GM23338 (cell line): ENCODE results near the gene EFCAB12. TPM values are rescaled to one million over a fixed set of nuclear protein-coding genes. Genes with fewer than 3 reads are reported as not detected.

ENCODE experiments used
- ATAC-seq: fragments of 200-7000 bp; cut with Tn5 transposase; 3 replicates; pipeline ENCODE4 v1.9.1; 2020
- DNase-seq: peaks from one replicate; pipeline ENCODE4 v3.0.0-alpha.2; 2015; ENCODE audit warnings: low spot score
- H2AFZ ChIP-seq: fragments of 200-600 bp; sonication (generic); 2 replicates; pipeline ENCODE4 v1.8.0; 2016; ENCODE audit warnings: antibody characterized with exemption, mild to moderate bottlenecking, moderate library complexity
- H3F3A ChIP-seq: fragments of 200-600 bp; sonication (generic); replicated peaks from 2 replicates; pipeline ENCODE4 v1.8.0; 2017; ENCODE audit warnings: antibody characterized with exemption, mixed run types, low read depth
- H3K27ac ChIP-seq: fragments of 200-600 bp; sonication (generic); 2 replicates; pipeline ENCODE4 v1.6.1; 2016; ENCODE audit warnings: low read depth
- H3K27me3 ChIP-seq: fragments of 200-600 bp; sonication (generic); 2 replicates; pipeline ENCODE4 v1.8.0; 2016; ENCODE audit warnings: mild to moderate bottlenecking, mixed run types, moderate library complexity; ENCODE audit not compliant: insufficient read depth
- H3K36me3 ChIP-seq: fragments of 200-600 bp; sonication (generic); 2 replicates; pipeline ENCODE4 v1.8.0; 2016; ENCODE audit warnings: mild to moderate bottlenecking; ENCODE audit not compliant: insufficient read depth
- H3K4me1 ChIP-seq: fragments of 200-600 bp; sonication (generic); 2 replicates; pipeline ENCODE4 v1.8.0; 2016; ENCODE audit warnings: mild to moderate bottlenecking, moderate library complexity; ENCODE audit not compliant: insufficient read depth
- H3K4me2 ChIP-seq: fragments of 200-600 bp; sonication (generic); 2 replicates; pipeline ENCODE4 v1.7.1; 2017; ENCODE audit warnings: mixed run types
- H3K4me3 ChIP-seq: fragments of 200-600 bp; sonication (generic); 2 replicates; pipeline ENCODE4 v1.6.1; 2016; ENCODE audit warnings: mixed run types
- H3K79me2 ChIP-seq: fragments of 200-600 bp; sonication (generic); replicated peaks from 2 replicates; pipeline ENCODE4 v1.8.0; 2017; ENCODE audit warnings: mild to moderate bottlenecking; ENCODE audit not compliant: insufficient read depth
- H3K9me2 ChIP-seq: fragments of 200-600 bp; sonication (generic); 2 replicates; pipeline ENCODE4 v1.8.0; 2017; ENCODE audit not compliant: insufficient read depth
- H4K20me1 ChIP-seq: fragments of 200-600 bp; sonication (generic); replicated peaks from 2 replicates; pipeline ENCODE4 v1.8.0; 2017; ENCODE audit warnings: mild to moderate bottlenecking; ENCODE audit not compliant: insufficient read depth
- H3K27ac Mint-ChIP-seq: 2 replicates; pipeline ENCODE4 v1.8.0; 2020; ENCODE audit warnings: inconsistent platforms, mild to moderate bottlenecking, moderate library complexity, mixed read lengths
- H3K27me3 Mint-ChIP-seq: 3 replicates; pipeline ENCODE4 v1.8.0; 2022; ENCODE audit warnings: low read depth, mild to moderate bottlenecking, moderate library complexity, mixed read lengths, inconsistent platforms; ENCODE audit not compliant: insufficient read depth, poor library complexity
- H3K36me3 Mint-ChIP-seq: 3 replicates; pipeline ENCODE4 v1.8.0; 2021; ENCODE audit warnings: low read depth, mild to moderate bottlenecking, inconsistent platforms, moderate library complexity, mixed read lengths
- H3K4me1 Mint-ChIP-seq: 3 replicates; pipeline ENCODE4 v1.8.0; 2020; ENCODE audit warnings: mild to moderate bottlenecking, inconsistent platforms, mixed read lengths
- H3K4me3 Mint-ChIP-seq: 3 replicates; pipeline ENCODE4 v1.8.0; 2021; ENCODE audit warnings: moderate library complexity, mild to moderate bottlenecking, inconsistent platforms, mixed read lengths
- H3K9me3 Mint-ChIP-seq: 3 replicates; pipeline ENCODE4 v1.8.0; 2020; ENCODE audit warnings: moderate library complexity, mild to moderate bottlenecking, inconsistent platforms, mixed read lengths
- CREB1 ChIP-seq: fragments of 250-450 bp; sonication (Bioruptor Pico); IDR thresholded peaks from 2 replicates; pipeline ENCODE4 v1.5.0; 2020; ENCODE audit warnings: low read depth, mild to moderate bottlenecking, moderate library complexity
- EZH2 ChIP-seq: fragments of 200-600 bp; sonication (generic); IDR thresholded peaks from one replicate; pipeline ENCODE4 v1.8.0; 2017; ENCODE audit warnings: antibody characterized with exemption, mild to moderate bottlenecking, low read depth; ENCODE audit not compliant: unreplicated experiment
- EZH2phosphoT487 ChIP-seq: fragments of 200-600 bp; sonication (generic); IDR thresholded peaks from one replicate; pipeline ENCODE4 v1.8.1; 2018; ENCODE audit warnings: antibody characterized with exemption; ENCODE audit not compliant: unreplicated experiment
- JUNB ChIP-seq: IDR thresholded peaks from one replicate; pipeline ENCODE4 v1.6.1; 2016; ENCODE audit warnings: antibody characterized with exemption; ENCODE audit not compliant: unreplicated experiment
- NANOG ChIP-seq: IDR thresholded peaks from 2 replicates; pipeline ENCODE4 v1.6.1; 2016; ENCODE audit warnings: antibody characterized with exemption, borderline replicate concordance
- POLR2AphosphoS5 ChIP-seq: IDR thresholded peaks from 2 replicates; pipeline ENCODE4 v1.6.1; 2016; ENCODE audit warnings: antibody characterized with exemption, low read depth
- STAT1 ChIP-seq: IDR thresholded peaks from one replicate; pipeline ENCODE4 v1.6.1; 2016; ENCODE audit warnings: antibody characterized with exemption; ENCODE audit not compliant: unreplicated experiment
- ZNF114 ChIP-seq: fragments of 250-450 bp; sonication (Bioruptor Pico); IDR thresholded peaks from 2 replicates; pipeline ENCODE4 v1.5.0; 2020; ENCODE audit warnings: mild to moderate bottlenecking, moderate library complexity
- ZNF331 ChIP-seq: fragments of 250-450 bp; sonication (Bioruptor Pico); IDR thresholded peaks from 2 replicates; pipeline ENCODE4 v1.5.0; 2020; ENCODE audit warnings: low read depth, mild to moderate bottlenecking, moderate library complexity
- polyA plus RNA-seq: library from polyadenylated mRNA; unstranded; fragments of >200 nt; fragmentation: Nextera tagmentation; extraction: Ambion mirVana; gene quantifications from 2 replicates; pipeline ENCODE4 v1.2.1, GENCODE V29; 2016
- total RNA-seq: library from RNA; depleted of rRNA; stranded (reverse); fragments of >200 nt; shearing (Covaris generic); gene quantifications from 2 replicates; pipeline ENCODE4 v1.2.3, GENCODE V29; 2014
- TF ChIP-seq, protein P1 (sequence below), 2 experiments: fragments of 200-600 bp in 1 of 2; sonication (generic) in 1 of 2; conservative IDR thresholded peaks; 2 replicates each; pipeline versions ENCODE4 v1.5.1 to v1.6.1; 2016 to 2017; ENCODE audit warnings: antibody characterized with exemption in 2 of 2, low read depth in 2 of 2, mild to moderate bottlenecking in 2 of 2, moderate library complexity in 1 of 2
- TF ChIP-seq, protein P2 (sequence below): fragments of 250-450 bp; sonication (Bioruptor Pico); IDR thresholded peaks from 2 replicates; pipeline ENCODE4 v1.5.0; 2020; ENCODE audit warnings: mild to moderate bottlenecking, moderate library complexity
- TF ChIP-seq, protein P3 (sequence below): IDR thresholded peaks from one replicate; pipeline ENCODE4 v1.6.1; 2018; ENCODE audit warnings: antibody characterized with exemption; ENCODE audit not compliant: unreplicated experiment
- TF ChIP-seq, protein P4 (sequence below): IDR thresholded peaks from 2 replicates; pipeline ENCODE4 v1.6.1; 2016; ENCODE audit warnings: antibody characterized with exemption

Gene EFCAB12
- total and polyA plus RNA-seq, 2 experiments from 2014 or later, result 0.24 to 0.65 TPM

DNA sequence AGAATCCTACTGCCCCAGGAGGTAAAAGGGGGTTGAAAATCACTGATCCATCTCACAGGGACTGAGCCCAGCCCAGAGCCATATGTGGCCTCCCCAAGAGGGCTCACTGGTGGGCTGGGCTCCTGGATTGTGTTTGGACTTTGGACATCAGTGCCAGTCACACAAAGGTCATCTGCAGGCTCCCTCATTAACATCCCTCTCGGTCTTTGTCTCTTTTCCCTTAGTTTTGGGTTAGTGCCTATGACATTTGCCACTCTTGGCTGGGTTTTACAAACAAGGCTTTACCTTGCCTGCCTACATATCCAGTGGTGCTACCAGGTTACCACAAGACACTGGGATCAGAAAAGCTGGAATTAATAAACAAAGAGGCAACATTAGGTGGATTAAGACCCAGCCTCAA, 39.5 kb upstream of the EFCAB12 start:
- no peak for DNase-seq
- ATAC-seq, result no peak
- Mint-ChIP-seq H3K27me3 (no peaks in the 10 kb centered on the region), H3K9me3 (no peaks in the 10 kb centered on the region), H3K27ac (no peak overlapping the region), H3K4me3 (no peak overlapping the region), H3K36me3 (peaks cover 8% of the 10 kb centered on the region; the same call in 2 of the 3 replicates), H3K4me1 (no peaks in the 10 kb centered on the region)
- H3K4me1 ChIP-seq, result no peaks in the 10 kb centered on the region
- no peaks in the 10 kb centered on the region; the same call in none of the 2 replicates for H4K20me1 ChIP-seq
- no peak for TF ChIP-seq CREB1 (CRISPR knock-in tag)
- TF ChIP-seq EZH2, result no peak
- TF ChIP-seq, protein P1, sequence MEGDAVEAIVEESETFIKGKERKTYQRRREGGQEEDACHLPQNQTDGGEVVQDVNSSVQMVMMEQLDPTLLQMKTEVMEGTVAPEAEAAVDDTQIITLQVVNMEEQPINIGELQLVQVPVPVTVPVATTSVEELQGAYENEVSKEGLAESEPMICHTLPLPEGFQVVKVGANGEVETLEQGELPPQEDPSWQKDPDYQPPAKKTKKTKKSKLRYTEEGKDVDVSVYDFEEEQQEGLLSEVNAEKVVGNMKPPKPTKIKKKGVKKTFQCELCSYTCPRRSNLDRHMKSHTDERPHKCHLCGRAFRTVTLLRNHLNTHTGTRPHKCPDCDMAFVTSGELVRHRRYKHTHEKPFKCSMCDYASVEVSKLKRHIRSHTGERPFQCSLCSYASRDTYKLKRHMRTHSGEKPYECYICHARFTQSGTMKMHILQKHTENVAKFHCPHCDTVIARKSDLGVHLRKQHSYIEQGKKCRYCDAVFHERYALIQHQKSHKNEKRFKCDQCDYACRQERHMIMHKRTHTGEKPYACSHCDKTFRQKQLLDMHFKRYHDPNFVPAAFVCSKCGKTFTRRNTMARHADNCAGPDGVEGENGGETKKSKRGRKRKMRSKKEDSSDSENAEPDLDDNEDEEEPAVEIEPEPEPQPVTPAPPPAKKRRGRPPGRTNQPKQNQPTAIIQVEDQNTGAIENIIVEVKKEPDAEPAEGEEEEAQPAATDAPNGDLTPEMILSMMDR (conservative IDR thresholded peaks at IDR 0.05; ENCODE audit: low read depth in 2 of 2), result no peak
- TF ChIP-seq NANOG, result no peak
- TF ChIP-seq ZNF331 (CRISPR knock-in tag), result no peak
- no peak for TF ChIP-seq ZNF114 (CRISPR knock-in tag)
- TF ChIP-seq, protein P2, sequence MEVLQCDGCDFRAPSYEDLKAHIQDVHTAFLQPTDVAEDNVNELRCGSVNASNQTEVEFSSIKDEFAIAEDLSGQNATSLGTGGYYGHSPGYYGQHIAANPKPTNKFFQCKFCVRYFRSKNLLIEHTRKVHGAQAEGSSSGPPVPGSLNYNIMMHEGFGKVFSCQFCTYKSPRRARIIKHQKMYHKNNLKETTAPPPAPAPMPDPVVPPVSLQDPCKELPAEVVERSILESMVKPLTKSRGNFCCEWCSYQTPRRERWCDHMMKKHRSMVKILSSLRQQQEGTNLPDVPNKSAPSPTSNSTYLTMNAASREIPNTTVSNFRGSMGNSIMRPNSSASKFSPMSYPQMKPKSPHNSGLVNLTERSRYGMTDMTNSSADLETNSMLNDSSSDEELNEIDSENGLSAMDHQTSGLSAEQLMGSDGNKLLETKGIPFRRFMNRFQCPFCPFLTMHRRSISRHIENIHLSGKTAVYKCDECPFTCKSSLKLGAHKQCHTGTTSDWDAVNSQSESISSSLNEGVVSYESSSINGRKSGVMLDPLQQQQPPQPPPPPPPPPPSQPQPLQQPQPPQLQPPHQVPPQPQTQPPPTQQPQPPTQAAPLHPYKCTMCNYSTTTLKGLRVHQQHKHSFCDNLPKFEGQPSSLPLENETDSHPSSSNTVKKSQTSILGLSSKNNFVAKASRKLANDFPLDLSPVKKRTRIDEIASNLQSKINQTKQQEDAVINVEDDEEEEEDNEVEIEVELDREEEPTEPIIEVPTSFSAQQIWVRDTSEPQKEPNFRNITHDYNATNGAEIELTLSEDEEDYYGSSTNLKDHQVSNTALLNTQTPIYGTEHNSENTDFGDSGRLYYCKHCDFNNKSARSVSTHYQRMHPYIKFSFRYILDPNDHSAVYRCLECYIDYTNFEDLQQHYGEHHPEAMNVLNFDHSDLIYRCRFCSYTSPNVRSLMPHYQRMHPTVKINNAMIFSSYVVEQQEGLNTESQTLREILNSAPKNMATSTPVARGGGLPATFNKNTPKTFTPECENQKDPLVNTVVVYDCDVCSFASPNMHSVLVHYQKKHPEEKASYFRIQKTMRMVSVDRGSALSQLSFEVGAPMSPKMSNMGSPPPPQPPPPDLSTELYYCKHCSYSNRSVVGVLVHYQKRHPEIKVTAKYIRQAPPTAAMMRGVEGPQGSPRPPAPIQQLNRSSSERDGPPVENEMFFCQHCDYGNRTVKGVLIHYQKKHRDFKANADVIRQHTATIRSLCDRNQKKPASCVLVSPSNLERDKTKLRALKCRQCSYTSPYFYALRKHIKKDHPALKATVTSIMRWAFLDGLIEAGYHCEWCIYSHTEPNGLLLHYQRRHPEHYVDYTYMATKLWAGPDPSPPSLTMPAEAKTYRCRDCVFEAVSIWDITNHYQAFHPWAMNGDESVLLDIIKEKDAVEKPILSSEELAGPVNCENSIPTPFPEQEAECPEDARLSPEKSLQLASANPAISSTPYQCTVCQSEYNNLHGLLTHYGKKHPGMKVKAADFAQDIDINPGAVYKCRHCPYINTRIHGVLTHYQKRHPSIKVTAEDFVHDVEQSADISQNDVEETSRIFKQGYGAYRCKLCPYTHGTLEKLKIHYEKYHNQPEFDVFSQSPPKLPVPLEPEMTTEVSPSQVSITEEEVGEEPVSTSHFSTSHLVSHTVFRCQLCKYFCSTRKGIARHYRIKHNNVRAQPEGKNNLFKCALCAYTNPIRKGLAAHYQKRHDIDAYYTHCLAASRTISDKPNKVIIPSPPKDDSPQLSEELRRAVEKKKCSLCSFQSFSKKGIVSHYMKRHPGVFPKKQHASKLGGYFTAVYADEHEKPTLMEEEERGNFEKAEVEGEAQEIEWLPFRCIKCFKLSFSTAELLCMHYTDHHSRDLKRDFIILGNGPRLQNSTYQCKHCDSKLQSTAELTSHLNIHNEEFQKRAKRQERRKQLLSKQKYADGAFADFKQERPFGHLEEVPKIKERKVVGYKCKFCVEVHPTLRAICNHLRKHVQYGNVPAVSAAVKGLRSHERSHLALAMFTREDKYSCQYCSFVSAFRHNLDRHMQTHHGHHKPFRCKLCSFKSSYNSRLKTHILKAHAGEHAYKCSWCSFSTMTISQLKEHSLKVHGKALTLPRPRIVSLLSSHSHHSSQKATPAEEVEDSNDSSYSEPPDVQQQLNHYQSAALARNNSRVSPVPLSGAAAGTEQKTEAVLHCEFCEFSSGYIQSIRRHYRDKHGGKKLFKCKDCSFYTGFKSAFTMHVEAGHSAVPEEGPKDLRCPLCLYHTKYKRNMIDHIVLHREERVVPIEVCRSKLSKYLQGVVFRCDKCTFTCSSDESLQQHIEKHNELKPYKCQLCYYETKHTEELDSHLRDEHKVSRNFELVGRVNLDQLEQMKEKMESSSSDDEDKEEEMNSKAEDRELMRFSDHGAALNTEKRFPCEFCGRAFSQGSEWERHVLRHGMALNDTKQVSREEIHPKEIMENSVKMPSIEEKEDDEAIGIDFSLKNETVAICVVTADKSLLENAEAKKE (CRISPR knock-in tag), result no peak
- no peak for TF ChIP-seq JUNB
- TF ChIP-seq, protein P3, sequence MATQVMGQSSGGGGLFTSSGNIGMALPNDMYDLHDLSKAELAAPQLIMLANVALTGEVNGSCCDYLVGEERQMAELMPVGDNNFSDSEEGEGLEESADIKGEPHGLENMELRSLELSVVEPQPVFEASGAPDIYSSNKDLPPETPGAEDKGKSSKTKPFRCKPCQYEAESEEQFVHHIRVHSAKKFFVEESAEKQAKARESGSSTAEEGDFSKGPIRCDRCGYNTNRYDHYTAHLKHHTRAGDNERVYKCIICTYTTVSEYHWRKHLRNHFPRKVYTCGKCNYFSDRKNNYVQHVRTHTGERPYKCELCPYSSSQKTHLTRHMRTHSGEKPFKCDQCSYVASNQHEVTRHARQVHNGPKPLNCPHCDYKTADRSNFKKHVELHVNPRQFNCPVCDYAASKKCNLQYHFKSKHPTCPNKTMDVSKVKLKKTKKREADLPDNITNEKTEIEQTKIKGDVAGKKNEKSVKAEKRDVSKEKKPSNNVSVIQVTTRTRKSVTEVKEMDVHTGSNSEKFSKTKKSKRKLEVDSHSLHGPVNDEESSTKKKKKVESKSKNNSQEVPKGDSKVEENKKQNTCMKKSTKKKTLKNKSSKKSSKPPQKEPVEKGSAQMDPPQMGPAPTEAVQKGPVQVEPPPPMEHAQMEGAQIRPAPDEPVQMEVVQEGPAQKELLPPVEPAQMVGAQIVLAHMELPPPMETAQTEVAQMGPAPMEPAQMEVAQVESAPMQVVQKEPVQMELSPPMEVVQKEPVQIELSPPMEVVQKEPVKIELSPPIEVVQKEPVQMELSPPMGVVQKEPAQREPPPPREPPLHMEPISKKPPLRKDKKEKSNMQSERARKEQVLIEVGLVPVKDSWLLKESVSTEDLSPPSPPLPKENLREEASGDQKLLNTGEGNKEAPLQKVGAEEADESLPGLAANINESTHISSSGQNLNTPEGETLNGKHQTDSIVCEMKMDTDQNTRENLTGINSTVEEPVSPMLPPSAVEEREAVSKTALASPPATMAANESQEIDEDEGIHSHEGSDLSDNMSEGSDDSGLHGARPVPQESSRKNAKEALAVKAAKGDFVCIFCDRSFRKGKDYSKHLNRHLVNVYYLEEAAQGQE, result no peak
- TF ChIP-seq, protein P4, sequence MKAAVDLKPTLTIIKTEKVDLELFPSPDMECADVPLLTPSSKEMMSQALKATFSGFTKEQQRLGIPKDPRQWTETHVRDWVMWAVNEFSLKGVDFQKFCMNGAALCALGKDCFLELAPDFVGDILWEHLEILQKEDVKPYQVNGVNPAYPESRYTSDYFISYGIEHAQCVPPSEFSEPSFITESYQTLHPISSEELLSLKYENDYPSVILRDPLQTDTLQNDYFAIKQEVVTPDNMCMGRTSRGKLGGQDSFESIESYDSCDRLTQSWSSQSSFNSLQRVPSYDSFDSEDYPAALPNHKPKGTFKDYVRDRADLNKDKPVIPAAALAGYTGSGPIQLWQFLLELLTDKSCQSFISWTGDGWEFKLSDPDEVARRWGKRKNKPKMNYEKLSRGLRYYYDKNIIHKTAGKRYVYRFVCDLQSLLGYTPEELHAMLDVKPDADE, result no peak
- TF ChIP-seq STAT1, result no peak
- no peak for TF ChIP-seq EZH2phosphoT487
- TF ChIP-seq POLR2AphosphoS5, result no peak
- H2AFZ ChIP-seq, result no peak overlapping the region
- peaks cover 3% of the 10 kb centered on the region; the same call in 1 of the 2 replicates for H3K36me3 ChIP-seq
- no peak overlapping the region for H3K4me2 ChIP-seq
- no peaks in the 10 kb centered on the region for H3K27me3 ChIP-seq
- no peak overlapping the region for H3K4me3 ChIP-seq
- no peaks in the 10 kb centered on the region for H3K79me2 ChIP-seq
- H3K27ac ChIP-seq, result no peak overlapping the region
- no peaks in the 10 kb centered on the region for H3F3A ChIP-seq
- no peaks in the 10 kb centered on the region for H3K9me2 ChIP-seq
